ENCODE data around the gene MAST4.

- TF ChIP-seq, protein P1, sequence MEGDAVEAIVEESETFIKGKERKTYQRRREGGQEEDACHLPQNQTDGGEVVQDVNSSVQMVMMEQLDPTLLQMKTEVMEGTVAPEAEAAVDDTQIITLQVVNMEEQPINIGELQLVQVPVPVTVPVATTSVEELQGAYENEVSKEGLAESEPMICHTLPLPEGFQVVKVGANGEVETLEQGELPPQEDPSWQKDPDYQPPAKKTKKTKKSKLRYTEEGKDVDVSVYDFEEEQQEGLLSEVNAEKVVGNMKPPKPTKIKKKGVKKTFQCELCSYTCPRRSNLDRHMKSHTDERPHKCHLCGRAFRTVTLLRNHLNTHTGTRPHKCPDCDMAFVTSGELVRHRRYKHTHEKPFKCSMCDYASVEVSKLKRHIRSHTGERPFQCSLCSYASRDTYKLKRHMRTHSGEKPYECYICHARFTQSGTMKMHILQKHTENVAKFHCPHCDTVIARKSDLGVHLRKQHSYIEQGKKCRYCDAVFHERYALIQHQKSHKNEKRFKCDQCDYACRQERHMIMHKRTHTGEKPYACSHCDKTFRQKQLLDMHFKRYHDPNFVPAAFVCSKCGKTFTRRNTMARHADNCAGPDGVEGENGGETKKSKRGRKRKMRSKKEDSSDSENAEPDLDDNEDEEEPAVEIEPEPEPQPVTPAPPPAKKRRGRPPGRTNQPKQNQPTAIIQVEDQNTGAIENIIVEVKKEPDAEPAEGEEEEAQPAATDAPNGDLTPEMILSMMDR (IDR thresholded peaks at IDR 0.05) = no peak
- TF ChIP-seq POLR2A (IDR thresholded peaks at IDR 0.05) = no peak
Measured at GRCh38 chr5:66923457-66923856, 327.3 kb downstream of the MAST4 start.
